H1 (cell line): Measurements from ENCODE around the gene XKR7. TPM values are rescaled to one million over a fixed set of nuclear protein-coding genes. Genes with fewer than 3 reads are reported as not detected.

ENCODE experiments used
- polyA plus RNA-seq, 7 experiments: library from polyadenylated mRNA; depleted of rRNA in 3 of 7; stranded (reverse) in 5 of 7; unstranded in 2 of 7; fragments of >200 nt in 5 of 7; fragments of 200-250 nt in 2 of 7; gene quantifications; 1 replicate in 5 of 7; 2 replicates in 1 of 7; 4 replicates in 1 of 7; pipeline versions ENCODE4 v1.2.1 to v1.2.3, GENCODE V29; 2011 to 2013; ENCODE audit warnings: missing spikeins in 2 of 7, mixed read lengths in 2 of 7
- small RNA-seq: library from polyadenylated mRNA; stranded (forward); fragments of <200 nt; extraction: miRNeasy Mini kit (QIAGEN cat#:217004); gene quantifications from one replicate; pipeline ENCODE3, GENCODE V24; 2013; ENCODE audit not compliant: insufficient read depth
- total RNA-seq: library from RNA; stranded (reverse); fragmentation: NEBNext Ultra II Directional; extraction: Animal tissue kit (Norgen Biotek cat#: 25700); gene quantifications from 2 replicates; pipeline ENCODE4 v1.2.1, GENCODE V29; 2021

XKR7 gene
- total and polyA plus RNA-seq, 2 of the 8 experiments (the other 6 are each of a cell fraction or from before 2014, with no cell fraction given), result 1.8 to 2.4 TPM

Small RNA genes lying within 50 kb of the gene (small RNA-seq; reads per million reads assigned to genes)
- gene RNA5SP481 (not detected), gene RNA5SP482 (0.51 reads per million)

Other genes with a start within 250 kb of the XKR7 start
- gene BCL2L1, start 245.3 kb upstream of the XKR7 start, total RNA-seq, result 64.9 and 66.0 TPM in 2 replicates
- gene BCL2L1, start 245.3 kb upstream of the XKR7 start, polyA plus RNA-seq (2011; rRNA removed), result 66.1 and 94.4 TPM in 2 replicates
- gene TPX2, start 228.9 kb upstream of the XKR7 start, total RNA-seq, result 122 and 125 TPM in 2 replicates
- 36.5 and 43.6 TPM in 2 replicates for gene TPX2, start 228.9 kb upstream of the XKR7 start, polyA plus RNA-seq (2011; rRNA removed)
- 0.22 TPM in 1 of 2 replicates, not detected in the other for gene MYLK2, start 148.8 kb upstream of the XKR7 start, total RNA-seq
- 0.26 and 0.27 TPM in 2 replicates for gene MYLK2, start 148.8 kb upstream of the XKR7 start, polyA plus RNA-seq (2011; rRNA removed)
- not detected in 2 replicates for gene FOXS1, start 122.5 kb upstream of the XKR7 start, total RNA-seq
- 0.45 and 0.47 TPM in 2 replicates for gene FOXS1, start 122.5 kb upstream of the XKR7 start, polyA plus RNA-seq (2011; rRNA removed)
- 0.91 and 1.0 TPM in 2 replicates for gene DUSP15, start 97.6 kb upstream of the XKR7 start, total RNA-seq
- gene DUSP15, start 97.6 kb upstream of the XKR7 start, polyA plus RNA-seq (2011; rRNA removed), result 3.2 and 6.0 TPM in 2 replicates
- not detected in 2 replicates for gene TTLL9, start 97.5 kb upstream of the XKR7 start, total RNA-seq
- gene TTLL9, start 97.5 kb upstream of the XKR7 start, polyA plus RNA-seq (2011; rRNA removed), result 0.06 and 0.19 TPM in 2 replicates
- gene PDRG1, start 16.1 kb upstream of the XKR7 start, total RNA-seq, result 14.2 and 14.5 TPM in 2 replicates
- 20.1 and 20.8 TPM in 2 replicates for gene PDRG1, start 16.1 kb upstream of the XKR7 start, polyA plus RNA-seq (2011; rRNA removed)
- 5.5 and 6.0 TPM in 2 replicates for gene CCM2L, start 42.3 kb downstream of the XKR7 start, total RNA-seq
- 15.8 and 23.1 TPM in 2 replicates for gene CCM2L, start 42.3 kb downstream of the XKR7 start, polyA plus RNA-seq (2011; rRNA removed)
- gene HCK, start 84.1 kb downstream of the XKR7 start, total RNA-seq, result 0.37 and 0.82 TPM in 2 replicates
- gene HCK, start 84.1 kb downstream of the XKR7 start, polyA plus RNA-seq (2011; rRNA removed), result 4.3 and 4.4 TPM in 2 replicates
- gene TM9SF4, start 141.6 kb downstream of the XKR7 start, total RNA-seq, result 38.4 and 40.5 TPM in 2 replicates
- gene TM9SF4, start 141.6 kb downstream of the XKR7 start, polyA plus RNA-seq (2011; rRNA removed), result 68.7 and 72.0 TPM in 2 replicates
- 25.4 and 26.1 TPM in 2 replicates for gene PLAGL2, start 239.6 kb downstream of the XKR7 start, total RNA-seq
- 20.6 and 26.7 TPM in 2 replicates for gene PLAGL2, start 239.6 kb downstream of the XKR7 start, polyA plus RNA-seq (2011; rRNA removed)
- gene POFUT1, start 239.7 kb downstream of the XKR7 start, total RNA-seq, result 24.4 and 24.5 TPM in 2 replicates
- gene POFUT1, start 239.7 kb downstream of the XKR7 start, polyA plus RNA-seq (2011; rRNA removed), result 19.4 and 23.5 TPM in 2 replicates